GM10266 (cell line): Measurements from ENCODE around the gene XXYLT1.
"Not testable (repeated sequence)": the region's sequence is repeated elsewhere in the genome, so short reads cannot be mapped to it uniquely, and the experiment has no call there.

Source experiments
- DNase-seq: peaks from one replicate; pipeline ENCODE4 v3.0.0; 2012; ENCODE audit errors: extremely low spot score
- CTCF ChIP-seq: IDR thresholded peaks from 2 replicates; pipeline ENCODE4 v1.5.1; 2012; ENCODE audit warnings: mild to moderate bottlenecking, low read depth; ENCODE audit not compliant: control insufficient read depth, insufficient read depth; ENCODE audit errors: missing control alignments

The XXYLT1 gene

GRCh38 chr3:195194559-195195206, 76.3 kb downstream of the XXYLT1 start:
- DNase-seq: no peak
- TF ChIP-seq CTCF: no peak

GRCh38 chr3:195191580-195191979, 79.4 kb downstream of the XXYLT1 start:
- no peak for TF ChIP-seq CTCF
- DNase-seq: no peak

DNA sequence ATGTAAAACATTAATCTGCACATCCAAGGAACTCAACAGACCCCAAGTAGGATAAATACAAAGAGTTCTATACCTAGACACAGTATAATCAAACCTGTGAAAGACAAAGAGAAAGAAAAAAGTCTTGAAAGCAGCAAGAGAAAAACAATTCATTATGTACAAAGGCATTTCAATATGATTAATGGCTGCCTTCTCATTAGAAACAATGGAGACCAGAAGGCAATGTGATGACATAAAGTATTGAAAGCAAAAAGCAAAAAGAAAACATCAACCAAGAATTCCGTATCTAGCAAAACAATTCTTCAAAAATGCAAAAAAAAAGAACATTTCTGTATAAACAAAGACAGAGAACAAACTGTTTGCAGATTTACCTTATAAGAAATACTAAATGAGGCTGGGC, 81.1 kb downstream of the XXYLT1 start:
- DNase-seq: no peak
- TF ChIP-seq CTCF: no peak

- TF ChIP-seq CTCF: no peak
- DNase-seq: no peak
Observed at GRCh38 chr3:195188426-195188927, 82.5 kb downstream of the XXYLT1 start.

- no peak for TF ChIP-seq CTCF
- DNase-seq: no peak
Observed at GRCh38 chr3:195187609-195188425, 83.1 kb downstream of the XXYLT1 start.

GRCh38 chr3:195186710-195187047, 84.3 kb downstream of the XXYLT1 start:
- not testable (repeated sequence) for DNase-seq

- DNase-seq: peak; percentile 65
- no peak for TF ChIP-seq CTCF
Observed at GRCh38 chr3:195186041-195186709, 84.8 kb downstream of the XXYLT1 start.
